Esophagus squamous epithelium (tissue), 4 donors: ENCODE data around the gene GRAMD2A.

Experiments used
- CTCF ChIP-seq, 6 experiments: fragments of 450-650 bp in 4 of 6; fragments of 200-600 bp in 2 of 6; sonication (generic) in 2 of 6; IDR thresholded peaks; one replicate each; pipeline ENCODE4 v1.5.1; 2016 to 2019; ENCODE audit warnings: antibody characterized with exemption in 6 of 6, mild to moderate bottlenecking in 4 of 6, moderate library complexity in 4 of 6
- POLR2A ChIP-seq, 4 donors: fragments of 450-650 bp; IDR thresholded peaks; one replicate each; pipeline ENCODE4 v1.6.1; 2017; ENCODE audit warnings: antibody characterized with exemption in 4 of 4, mild to moderate bottlenecking in 4 of 4, moderate library complexity in 3 of 4

DNA sequence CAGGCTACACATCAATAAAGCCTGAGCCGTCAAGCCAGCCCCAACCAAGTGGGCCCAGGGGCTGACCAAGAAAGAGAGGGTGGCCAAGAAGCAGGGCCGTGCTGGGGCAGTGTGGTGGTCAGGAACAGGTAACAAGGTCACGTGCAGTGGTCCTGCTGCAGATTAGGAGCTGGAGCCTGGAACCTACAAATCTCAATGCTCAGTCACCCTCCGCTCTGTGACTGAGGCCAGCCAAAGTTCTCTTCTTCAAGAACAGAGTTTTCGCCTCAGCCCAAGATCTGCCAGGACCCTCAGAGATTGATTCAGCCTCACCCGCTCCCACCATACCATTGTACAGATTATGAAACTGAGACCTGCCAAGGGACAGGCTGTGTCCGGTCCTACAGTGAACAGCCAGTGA lies 26.9 kb downstream of the GRAMD2A start:
- TF ChIP-seq CTCF (IDR thresholded peaks at IDR 0.05) (no peak), POLR2A (IDR thresholded peaks at IDR 0.05) (no peak)
